ENCODE measurements around the gene ATP11C.
"Not testable (repeated sequence)": the region's sequence is repeated elsewhere in the genome, so short reads cannot be mapped to it uniquely, and the experiment has no call there.

Gene ATP11C

DNA sequence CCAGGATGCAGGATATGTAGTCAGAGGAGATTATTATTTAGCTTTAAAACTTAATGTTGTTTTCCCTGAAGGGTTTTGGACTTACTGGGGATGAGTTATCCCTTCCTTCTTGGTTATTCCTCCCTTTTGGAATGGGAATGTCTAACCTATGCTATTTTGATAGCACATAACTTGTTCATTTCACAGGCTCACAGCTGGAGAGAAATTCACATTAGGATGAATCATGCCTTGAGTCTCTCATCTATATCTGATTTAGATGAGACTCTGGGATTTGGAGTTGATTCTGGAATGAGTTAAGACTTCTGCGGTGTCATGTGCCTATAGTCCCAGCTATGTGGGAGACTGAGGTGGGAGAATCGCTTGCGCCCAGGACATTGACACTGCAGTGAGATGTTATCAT is 81.1 kb downstream of the ATP11C start:
- DNase-seq (ENCODE audit: low read depth): no peak

DNA sequence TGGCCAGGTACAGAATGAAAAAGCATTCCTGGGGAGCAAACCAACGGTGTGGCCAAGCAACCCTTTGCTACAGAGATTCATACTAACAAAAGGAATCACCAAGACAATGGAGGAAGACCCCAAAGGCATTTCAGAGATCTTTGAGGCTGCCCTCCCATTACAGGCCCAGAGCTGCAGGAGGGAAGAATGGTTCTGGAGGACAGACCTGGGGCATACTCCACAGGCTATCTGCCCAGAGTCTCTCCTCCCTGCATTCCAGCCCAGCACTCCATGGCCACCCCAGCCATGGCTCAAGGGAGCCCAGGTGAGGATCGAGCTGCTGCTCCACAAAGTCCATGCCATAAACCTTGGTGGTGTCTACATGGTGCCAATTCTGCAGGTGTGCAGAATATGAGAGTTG is 81.9 kb downstream of the ATP11C start:
- DNase-seq (ENCODE audit: low read depth): no peak

DNA sequence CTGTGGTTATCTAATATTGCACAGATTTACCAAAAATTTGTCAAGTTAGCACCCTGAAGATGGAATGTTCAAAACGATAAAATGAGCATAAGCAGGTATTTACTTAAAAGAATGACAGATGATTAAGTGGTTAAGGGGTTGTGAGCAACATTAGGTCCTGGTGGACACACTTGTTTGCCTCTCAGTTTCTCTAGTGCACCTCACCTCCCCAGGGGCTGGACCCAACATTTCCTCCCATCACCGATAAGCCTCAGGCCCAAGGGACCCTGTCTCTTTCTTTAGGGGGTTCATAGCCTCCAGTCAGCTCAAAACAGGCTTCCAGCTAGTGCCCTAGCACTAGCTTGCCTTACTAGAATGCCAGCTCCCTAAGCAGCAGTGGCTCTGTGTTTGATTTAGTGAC is 88.0 kb downstream of the ATP11C start:
- no peak for DNase-seq (ENCODE audit: low read depth)

DNA sequence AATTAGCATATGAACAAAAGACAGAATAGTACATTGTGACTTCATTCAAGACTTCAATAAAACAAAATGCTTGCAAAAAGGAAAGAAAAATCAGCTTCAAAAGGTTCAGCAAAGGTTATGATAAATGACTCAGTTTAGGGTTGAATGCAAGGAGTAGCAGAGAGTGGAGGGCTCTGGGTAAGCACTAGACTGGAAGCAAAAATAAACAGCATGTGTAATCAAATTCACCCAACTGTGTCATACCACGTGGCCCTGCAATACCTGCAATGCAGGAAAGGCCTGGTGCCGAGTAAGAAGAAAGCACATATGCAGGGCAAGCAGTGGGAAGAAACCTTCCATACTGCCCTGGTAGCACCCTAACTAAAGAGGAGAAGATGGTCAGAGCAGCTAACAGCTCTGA is 88.7 kb downstream of the ATP11C start:
- DNase-seq (ENCODE audit: low read depth): no peak

DNA sequence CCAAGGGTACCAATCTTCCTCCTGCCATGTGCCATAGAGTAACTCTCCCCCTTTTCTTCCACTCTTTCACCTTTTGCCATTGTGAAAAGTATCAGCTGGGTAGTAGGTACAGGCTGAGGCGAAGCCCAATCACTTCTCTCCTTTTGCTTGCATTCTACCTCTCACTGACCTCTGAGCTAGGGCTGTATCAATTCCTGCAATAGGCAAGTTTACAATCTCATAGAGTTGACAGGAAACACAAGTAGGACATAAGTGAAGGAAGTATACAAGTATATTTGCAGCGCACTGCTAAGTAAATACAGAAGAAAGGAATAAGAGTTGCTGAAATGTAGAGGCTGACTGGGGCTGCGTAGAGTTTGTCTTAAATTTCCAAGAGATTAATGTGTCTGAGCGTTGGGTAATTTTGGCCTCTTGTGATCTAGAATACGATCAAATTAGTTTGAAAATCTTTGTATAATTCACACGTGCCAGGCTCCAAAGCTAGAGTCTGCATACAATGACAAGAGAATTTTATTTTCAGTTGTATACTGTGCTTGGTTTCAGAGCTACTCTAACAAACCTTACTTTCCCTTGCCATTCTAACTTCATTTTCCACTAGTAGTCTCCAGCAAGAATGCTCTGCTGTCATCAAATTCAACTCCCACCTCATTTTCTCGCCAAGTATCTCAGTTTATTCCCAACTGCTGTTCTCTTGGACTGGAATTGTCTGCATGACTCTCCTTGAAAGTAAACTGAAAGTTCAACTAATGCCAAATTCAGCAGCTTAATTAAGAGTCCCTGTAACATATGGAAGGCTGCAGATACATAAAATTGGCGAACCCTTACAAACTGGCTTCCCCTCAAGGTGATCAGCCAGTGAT is 90.3 kb downstream of the ATP11C start:
- DNase-seq (ENCODE audit: low read depth): no peak

DNA sequence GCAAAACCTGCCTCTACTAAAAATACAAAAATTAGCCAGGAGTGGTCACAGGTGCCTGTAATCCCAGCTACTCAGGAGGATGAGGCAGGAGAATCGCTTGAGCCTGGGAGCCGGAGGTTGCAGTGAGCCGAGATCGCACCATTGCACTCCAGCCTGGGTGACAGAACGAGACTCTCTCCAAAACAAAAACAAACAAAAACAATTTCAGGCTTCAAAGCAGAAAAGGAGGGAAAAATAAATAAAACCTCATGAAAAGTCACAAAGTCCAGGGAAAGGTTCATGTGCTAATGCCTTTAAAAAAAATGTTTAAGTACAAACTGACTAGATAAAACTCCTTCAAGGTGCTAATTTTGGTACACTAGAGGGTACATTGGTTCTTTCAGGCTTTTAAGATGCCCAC is 96.5 kb downstream of the ATP11C start:
- not testable (repeated sequence) for DNase-seq (ENCODE audit: low read depth)

DNA sequence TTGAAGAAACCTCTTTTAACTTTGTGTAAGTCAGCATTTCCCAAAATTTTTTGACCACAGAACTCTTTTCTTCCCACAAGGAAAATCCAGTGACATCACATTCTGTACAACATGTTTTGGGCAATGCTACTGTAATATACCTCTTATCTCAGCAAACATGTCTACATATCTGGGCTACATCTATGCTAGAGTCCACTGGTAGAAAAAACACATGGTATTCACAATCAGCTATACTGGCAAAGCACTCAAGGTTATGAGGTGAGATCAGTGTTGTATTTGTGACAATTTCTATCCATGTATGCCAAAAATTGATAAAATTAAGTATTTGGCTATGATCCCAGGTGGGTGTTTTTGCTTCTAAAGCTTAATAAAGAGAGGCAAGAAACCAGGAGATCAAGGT is 98.0 kb downstream of the ATP11C start:
- DNase-seq (ENCODE audit: low read depth): no peak

DNA sequence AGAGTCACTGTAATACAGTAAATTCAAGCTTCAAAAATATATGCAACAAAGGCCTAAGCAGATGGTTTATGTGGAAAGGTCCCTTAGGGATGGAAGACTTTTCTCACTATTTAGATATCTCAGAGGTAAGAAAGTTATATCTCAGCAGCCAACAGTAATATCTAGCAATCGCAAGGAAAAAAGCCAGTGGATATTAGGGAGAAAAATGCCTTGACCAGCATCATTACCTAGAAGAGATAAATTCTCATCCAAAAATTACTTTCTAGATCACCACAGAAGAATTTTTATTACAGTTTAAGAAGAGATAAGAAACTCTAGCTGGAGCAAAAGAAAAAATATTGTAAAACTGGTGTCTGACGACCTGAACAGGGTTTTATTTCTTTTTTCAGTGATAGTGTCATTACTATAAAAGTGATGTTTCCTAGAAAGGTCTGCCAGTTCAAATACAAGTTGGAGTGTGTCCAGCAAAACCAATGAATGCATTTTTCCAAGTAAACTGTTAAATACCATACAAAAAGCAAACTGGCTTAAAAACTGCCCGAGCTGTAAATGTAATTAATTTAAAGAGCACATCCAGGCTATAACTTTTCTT is 100.0 kb downstream of the ATP11C start:
- DNase-seq (ENCODE audit: low read depth): no peak

DNA sequence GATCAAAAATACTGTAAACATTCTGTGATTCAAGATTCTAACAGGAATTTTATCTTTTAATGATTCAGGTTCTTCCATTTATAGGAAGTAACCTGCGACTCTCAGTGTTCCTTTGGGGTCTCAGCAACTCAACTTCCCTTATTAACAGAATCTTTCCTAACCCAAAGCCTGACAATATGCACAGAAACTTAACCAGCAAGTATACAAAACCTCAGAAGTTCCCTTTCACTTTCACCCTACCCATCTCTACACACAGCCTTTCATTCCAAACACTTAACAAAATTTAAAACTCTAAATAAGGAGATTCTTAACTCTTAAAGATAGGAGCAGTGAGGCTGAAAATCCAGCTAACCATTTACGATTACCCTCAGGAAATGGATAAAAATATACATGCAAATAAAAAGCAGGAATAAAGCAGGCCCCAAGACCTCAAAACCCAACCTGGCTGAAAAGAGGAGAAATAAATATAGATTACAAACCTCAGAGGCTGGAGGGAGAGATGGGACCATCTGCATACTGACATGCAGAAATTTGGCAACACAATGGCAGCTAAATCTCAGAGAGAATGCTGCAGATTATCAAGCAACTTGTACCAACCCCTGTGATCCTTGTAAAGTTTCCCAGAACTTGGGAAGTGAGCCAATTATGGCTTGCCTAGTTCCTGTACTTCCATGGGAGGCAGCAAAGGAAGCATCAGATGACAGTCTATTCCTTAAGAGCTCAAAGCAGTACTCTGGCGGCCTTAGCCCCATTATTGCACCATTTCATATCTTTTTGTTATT is 101.0 kb downstream of the ATP11C start:
- DNase-seq (ENCODE audit: low read depth): no peak

DNA sequence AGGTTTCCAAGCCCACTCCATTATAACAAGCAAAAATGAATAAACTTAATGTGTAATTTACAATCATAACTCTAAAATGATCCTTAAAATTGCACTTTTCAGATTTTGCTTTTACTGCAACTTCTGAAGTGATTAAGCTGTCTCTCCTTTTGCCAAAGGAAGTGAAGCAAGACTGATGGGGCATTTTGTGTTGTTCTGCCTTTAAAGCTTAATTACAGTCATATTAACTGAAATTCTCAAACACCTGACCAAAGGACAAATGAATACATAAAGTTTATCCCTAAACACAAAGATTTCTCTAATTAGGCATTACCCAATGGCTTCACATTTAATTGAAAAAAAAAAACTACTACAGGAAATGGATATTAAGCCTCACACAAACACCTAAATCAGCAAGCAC is 101.8 kb downstream of the ATP11C start:
- DNase-seq (ENCODE audit: low read depth): no peak

DNA sequence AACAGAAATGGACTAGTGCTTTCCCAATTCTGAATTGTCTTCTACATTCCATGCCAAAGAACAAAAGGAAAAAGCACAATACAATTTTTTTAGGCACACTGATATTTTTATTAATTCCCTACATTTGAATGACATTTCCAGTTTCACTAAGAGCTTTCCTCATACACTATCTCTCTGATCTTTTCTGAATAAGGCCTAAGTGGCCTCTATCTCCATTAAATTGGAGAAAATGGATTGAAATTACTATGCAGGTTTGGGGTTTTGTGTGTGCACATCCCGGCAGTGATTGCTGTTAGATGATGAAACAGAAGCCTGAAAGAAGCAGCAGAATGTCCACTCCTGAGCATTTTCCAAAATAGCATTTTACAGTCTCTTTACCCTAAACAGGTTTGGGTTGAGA is 104.0 kb downstream of the ATP11C start:
- DNase-seq (ENCODE audit: low read depth): no peak

DNA sequence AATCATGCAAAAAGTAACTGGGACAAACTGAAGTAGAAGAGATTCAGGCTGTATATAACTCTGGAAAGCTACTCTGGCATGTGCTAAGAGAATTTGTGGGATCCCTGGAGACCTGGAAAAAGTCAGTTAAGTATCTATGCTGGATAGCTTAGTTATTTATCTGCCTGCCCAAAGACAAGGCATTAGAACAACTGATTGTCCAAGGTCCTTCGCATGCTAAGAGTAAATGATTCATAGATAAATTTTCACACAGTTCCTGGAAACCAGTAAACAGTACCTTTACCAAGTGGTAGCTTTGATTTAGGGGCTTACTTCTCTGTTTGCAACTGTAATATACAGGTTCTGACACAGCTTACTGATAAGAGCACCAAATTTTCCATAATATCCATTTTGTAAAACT is 104.8 kb downstream of the ATP11C start:
- no peak for DNase-seq (ENCODE audit: low read depth)

DNA sequence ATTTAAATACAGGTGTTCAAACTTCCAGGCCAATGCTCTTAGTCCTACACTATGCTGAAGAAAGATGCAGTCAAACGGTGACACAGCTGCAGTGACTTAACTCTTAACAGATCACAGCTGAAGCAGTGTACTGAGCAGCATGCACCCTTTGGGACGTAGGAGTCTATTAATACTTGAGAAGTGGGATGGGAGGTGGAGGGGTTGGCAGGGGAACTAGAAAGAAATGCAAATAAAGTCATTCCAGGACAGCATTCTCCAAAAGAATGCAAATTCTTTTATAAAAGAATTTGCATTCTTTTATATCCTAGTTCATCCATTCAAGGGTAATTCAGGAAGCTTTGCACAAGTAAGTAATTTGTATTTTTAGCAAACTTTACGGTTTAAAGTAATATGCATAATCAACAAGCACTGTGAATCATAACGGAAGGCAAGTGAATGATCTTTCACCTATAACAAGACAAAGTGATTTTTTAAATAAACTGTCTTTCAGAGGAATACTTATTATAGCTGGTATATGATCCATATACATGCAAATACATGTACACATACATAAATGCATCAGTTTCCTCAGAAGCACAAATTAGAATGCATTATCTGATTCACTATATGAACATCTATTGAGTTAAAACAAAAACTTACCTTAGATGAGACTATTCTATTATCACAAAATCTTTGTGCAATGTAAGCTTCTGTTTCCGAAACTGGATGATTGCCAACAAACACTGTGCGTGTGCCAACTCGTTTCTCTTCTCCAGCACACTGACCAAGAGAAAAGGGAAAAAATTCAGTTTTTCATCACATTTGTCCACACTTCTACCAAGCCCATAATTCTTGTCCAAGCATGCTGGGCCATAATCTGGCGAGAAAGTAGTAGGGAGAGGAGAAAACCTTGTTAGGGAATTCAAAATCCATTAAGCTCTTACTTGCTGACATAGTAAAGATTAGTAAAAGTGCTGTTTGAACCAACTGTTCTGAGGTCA is 106.5 kb downstream of the ATP11C start:
- no peak for DNase-seq (ENCODE audit: low read depth)

DNA sequence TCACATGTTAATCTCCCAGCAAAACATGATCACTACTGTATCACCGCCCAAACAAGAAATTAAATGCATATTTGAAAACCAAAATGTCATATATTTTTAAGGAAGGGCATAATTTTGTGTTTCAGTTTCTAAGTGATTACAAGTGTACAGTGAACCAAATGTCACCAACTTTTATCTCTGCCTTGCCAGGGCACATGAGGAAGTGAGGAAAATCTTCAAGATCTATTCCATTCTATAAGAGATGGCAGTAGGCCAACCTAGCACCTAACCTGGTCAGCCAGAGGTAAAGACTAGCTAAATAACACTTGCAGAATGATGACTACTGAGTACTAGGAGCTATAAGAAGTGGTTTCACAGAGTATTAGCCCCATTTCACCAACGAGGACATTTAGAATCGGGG is 107.2 kb downstream of the ATP11C start:
- no peak for DNase-seq (ENCODE audit: low read depth)

DNA sequence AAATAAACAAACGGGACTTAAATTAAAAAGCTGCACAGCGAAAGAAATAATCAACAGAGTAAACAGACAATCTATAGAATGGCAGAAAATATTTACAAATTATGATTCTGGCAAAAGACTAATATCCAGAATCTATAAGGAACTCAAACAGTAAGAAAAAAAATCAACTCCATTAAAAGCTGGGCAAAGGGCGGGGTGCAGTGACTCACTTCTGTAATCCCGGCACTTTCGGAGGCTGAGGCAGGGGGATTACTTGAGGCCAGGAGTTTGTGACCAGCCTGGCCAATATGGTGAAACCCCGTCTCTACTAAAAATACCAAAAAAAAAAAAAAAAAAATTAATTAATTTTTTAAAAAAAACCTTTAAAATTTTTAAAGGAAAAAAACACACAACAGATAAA is 109.0 kb downstream of the ATP11C start:
- no peak for DNase-seq (ENCODE audit: low read depth)

DNA sequence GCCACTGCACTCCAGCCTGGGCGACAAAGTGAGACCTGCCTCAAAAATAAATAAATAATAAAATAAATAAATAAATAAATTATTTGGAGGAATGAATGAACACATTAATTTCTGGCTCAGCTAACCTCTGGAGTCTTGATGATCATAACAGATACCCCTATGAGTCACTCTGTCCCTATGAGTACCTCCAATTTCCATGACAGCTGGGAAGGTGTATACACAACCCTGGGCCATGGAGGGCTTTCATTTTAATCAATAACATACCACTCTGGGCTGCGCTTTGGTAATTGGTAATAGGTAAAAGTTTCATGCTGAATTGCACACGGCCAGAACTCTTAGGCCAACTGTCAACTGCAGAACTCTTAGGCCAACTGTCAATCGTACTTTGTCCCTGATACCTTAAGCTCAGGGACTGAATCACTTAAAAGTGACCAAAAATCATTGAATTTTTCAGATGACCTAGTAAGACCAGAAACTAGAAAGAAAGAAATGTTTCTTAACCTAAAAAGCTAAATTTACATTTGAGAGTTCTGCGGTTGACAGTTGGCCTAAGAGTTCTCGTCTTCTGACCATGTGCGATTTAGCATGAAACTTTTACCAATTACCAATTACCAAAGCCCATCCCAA is 112.4 kb downstream of the ATP11C start:
- no peak for DNase-seq (ENCODE audit: low read depth)

DNA sequence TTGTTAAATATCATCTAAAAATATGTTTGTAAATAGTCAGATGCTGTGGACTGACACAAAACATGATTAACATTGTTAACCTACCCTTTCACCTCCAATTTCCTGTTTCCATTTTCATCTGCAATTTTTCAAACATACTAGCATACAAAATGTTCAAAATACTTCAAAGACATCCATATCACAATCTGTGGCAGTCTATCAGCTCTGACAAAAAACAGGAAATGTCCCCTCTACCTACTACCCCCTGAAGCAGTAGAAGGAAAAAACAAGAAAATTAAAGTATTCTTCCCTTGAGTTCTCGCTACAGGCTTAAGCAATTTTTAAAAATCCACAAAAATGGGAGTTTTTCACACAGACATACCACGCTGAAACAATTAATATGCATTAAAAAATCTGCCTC is 116.6 kb downstream of the ATP11C start:
- no peak for DNase-seq (ENCODE audit: low read depth)

DNA sequence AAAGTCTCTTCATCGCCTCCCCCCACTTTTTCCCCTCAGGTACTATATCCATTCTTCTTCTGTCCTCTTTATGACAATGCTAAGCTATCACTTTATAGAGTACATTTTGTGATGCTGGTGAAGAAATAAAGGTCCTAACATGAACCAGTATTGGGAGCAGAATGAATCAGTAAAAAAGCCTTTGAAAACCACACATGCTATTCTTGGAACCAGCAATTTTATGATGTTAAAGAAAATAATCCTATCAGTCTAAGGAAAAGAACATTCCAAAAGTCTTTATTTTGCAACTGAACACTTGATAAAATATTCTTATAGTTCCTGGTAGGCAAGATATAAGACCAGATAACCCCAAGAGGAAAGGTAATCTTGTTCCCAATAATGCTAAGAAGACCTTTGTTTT is 117.1 kb downstream of the ATP11C start:
- DNase-seq (ENCODE audit: low read depth): no peak

DNA sequence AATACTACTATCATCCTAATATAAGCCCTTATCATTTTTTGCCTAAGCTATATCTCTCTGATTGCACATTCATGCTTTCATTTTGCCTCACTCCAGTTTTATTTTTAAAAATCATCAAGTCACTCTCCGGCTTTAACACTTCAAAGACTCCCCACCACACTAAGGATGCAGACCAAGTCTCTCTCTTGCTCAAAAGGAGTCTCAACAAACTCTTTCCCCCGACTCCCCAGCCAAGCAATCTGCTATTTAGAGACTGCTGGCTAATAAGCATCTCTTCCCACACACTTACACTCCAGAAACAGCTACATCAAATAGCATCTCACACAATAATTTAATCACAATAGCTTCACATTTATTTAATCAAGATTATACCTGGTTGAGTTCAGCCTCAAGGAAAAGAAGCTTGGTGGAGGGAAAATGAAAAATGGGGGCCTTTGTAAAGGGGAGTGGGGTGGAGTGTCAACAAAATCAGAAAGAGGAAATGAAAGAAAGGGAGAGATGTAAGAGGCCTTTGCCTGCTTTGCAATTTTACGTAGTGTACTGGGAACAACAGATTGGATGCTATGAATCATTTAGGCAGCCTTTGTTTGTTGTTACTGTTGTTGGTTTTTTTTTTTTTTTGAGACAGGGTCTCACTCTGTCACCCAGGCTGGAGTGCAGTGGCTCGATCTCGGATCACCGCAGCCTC is 120.8 kb downstream of the ATP11C start:
- no peak for DNase-seq (ENCODE audit: low read depth)

DNA sequence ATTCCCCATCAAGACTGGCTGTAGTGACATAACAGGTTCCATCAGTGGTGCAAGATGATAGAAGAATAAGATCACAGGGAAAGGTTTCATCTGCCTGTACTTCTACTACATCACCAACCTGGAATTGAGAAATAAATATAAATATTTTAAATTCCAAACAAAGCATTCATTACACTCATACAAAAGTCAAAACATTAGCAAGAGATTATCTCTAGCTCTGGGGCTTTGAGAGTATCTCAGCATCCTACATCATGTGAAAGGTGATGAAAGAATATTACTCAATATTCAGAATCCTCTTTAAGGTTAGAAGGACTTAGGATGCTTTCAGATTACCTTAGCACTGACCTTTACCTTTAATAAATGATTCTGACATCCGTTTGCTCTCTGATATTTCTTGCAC is 128.4 kb downstream of the ATP11C start:
- no peak for DNase-seq (ENCODE audit: low read depth)

DNA sequence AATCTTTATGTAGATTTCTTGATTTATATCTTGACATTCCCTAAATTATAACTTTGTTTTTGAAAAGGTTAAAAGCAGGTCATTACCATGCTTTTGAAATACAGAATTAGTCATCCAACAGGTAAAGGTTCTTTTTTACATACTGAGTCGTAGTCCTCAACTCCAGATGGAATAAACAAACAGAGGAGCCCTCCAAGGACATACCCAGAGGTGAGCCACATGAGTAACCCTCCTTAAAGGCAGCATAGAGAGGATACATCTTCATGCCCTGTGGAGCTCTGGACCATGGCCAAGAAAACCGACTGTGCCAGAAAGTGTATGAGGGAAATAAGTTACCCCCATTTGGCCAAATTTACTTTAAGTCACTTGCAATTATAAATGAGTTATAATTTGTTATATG is 129.6 kb downstream of the ATP11C start:
- DNase-seq (ENCODE audit: low read depth): no peak

Measured in activated T-helper 9 cell treated with anti-CD3 and anti-CD28 coated beads, Interleukin-2, amount 50 U/mL, for 16 hours (primary cell).